ENCODE results near the gene TRAIP. TPM values are rescaled to one million over a fixed set of nuclear protein-coding genes. Genes with fewer than 3 reads are reported as not detected.
A peak's percentile ranks its signal among the peaks of the same experiment; 100 is the strongest.
"Not testable (repeated sequence)": the region's sequence is repeated elsewhere in the genome, so short reads cannot be mapped to it uniquely, and the experiment has no call there.

The TRAIP gene
- total RNA-seq, 1 donor from 2014 or later: 30.4 TPM

- Mint-ChIP-seq H3K27me3 (peaks cover 2% of the 10 kb centered on the region), H3K4me3 (peak overlapping the region; percentile 93), H3K27ac (peak overlapping the region; percentile 92), H3K36me3 (ENCODE audit: low read depth) (peaks cover 22% of the 10 kb centered on the region), H3K4me1 (peaks cover 28% of the 10 kb centered on the region), H3K9me3 (no peaks in the 10 kb centered on the region)
- intact Hi-C loops (cut with micrococcal nuclease): loop anchor here (1.0 to 5.0 kb wide), 5 partner anchors 17 to 452 kb away; partner anchors contain the start of genes APEH, DAG1, GNAI2 and MON1A
- no peak for DNase-seq
Measured at GRCh38 chr3:49785565-49786356, 70.6 kb downstream of the TRAIP start.

DNA sequence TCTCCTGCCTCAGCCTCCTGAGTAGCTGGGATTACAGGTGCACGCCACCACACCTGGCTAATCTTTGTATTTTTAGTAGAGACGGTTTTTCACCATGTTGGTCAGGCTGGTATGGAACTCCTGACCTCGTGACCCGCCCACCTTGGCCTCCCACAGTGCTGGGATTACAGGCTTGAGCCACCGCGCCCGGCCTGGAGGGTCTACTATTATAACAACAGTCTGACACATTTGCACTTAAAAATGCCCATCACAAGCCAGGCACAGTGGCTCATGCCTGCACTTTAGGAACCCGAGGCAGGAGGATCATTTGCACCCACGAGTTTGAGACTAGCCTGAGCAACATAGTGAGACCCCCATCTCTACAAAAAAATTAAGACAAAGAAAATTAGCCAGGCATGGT lies 74.1 kb downstream of the TRAIP start:
- DNase-seq; intact Hi-C loops (cut with micrococcal nuclease); H3K4me3 Mint-ChIP-seq; H3K27ac Mint-ChIP-seq; H3K27me3 Mint-ChIP-seq; H3K9me3 Mint-ChIP-seq: not testable (repeated sequence)
- H3K4me1 Mint-ChIP-seq: peaks cover 26% of the 10 kb centered on the region
- H3K36me3 Mint-ChIP-seq (ENCODE audit: low read depth): peaks cover 31% of the 10 kb centered on the region

GRCh38 chr3:49781415-49782199 lies 74.8 kb downstream of the TRAIP start:
- Mint-ChIP-seq H3K27ac (no peak overlapping the region), H3K36me3 (ENCODE audit: low read depth) (peaks cover 35% of the 10 kb centered on the region), H3K4me1 (peaks cover 22% of the 10 kb centered on the region), H3K9me3 (no peaks in the 10 kb centered on the region), H3K4me3 (no peak overlapping the region), H3K27me3 (no peaks in the 10 kb centered on the region)
- intact Hi-C loops (cut with micrococcal nuclease): no loop called here
- no peak for DNase-seq

- Mint-ChIP-seq H3K36me3 (ENCODE audit: low read depth) (peaks cover 36% of the 10 kb centered on the region), H3K4me1 (peaks cover 22% of the 10 kb centered on the region)
- H3K9me3 Mint-ChIP-seq; intact Hi-C loops (cut with micrococcal nuclease); H3K27me3 Mint-ChIP-seq; H3K27ac Mint-ChIP-seq; DNase-seq; H3K4me3 Mint-ChIP-seq: not testable (repeated sequence)
Measured at GRCh38 chr3:49780975-49781365, 75.4 kb downstream of the TRAIP start.

DNA sequence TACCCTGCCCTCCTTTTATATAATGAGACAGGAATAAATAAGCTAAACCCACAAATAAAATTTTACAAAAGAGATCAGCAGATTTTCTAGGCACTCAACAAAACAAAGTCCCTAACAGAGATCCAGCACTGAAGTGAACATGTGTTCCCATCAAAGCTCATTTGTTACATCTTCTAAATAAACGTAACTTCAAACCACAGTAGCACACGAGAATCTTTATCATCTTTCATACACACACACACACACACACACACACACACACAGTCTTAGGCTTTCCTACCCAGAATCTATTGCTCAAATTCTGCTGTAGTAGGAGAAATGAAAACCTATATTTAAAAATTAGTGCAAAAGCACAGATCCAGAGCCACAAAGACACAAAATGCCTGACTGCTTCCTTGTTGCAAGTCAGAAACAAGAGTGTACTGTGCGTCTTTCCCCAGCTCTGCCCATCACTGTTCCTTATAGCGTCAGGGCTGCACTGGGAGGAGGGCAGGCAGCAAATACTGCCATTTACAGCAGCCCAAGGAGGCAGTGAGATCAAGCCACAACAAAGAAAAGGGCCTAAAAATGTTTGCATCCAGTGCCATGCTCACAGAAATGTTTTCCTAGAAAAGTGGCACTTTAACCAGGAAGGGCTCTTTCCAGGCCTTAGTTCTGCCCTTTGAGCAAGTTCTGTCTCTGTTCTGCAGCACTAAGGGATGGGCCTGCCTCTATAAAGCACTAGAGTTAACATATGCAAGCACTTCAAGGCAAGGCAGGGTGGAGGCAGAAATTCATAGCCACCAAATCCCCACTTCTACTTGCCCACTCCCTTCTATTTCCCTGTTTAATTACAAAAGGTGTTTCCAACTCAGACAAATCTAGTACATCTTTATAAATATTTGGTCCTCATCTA lies 76.0 kb downstream of the TRAIP start:
- Mint-ChIP-seq H3K27me3 (no peaks in the 10 kb centered on the region), H3K27ac (no peak overlapping the region), H3K9me3 (no peaks in the 10 kb centered on the region), H3K36me3 (ENCODE audit: low read depth) (peaks cover 33% of the 10 kb centered on the region), H3K4me1 (peaks cover 18% of the 10 kb centered on the region), H3K4me3 (no peak overlapping the region)
- DNase-seq: no peak
- intact Hi-C loops (cut with micrococcal nuclease): no loop called here

DNA sequence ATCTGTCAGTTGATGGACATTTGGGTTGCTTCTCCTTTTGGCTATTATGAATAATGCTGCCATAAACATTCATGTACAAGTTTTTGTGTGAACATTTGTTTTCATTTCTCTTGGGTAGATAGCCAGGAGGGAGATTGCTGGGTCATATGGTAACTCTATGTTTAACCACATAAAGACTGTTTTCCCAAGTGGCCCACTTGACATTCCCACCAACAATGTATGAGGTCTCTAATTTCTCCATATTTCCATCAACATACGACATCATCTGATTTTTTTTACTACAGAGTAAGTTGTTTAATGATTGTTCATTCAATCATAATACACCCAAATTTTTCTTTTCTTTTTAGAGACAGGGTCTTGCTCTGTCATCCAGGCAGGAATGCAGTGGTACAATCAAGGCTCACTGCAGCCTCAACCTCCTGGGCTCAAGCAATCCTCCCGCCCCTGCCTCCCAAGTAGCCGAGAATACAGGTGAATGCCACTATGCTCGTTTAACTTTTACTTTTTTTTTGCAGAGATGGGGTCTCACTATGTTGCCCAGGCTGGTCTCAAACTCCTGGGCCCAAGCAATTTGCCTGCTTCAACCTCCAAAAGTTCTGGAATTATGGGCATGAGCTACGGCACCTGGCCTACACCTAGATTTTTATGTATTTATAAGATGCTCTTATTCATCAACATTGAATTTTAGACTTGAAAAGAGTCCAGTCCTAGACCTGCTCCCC lies 76.8 kb downstream of the TRAIP start:
- no peak overlapping the region for H3K4me3 Mint-ChIP-seq
- H3K9me3 Mint-ChIP-seq: no peaks in the 10 kb centered on the region
- no peak for DNase-seq
- peaks cover 13% of the 10 kb centered on the region for H3K4me1 Mint-ChIP-seq
- H3K27me3 Mint-ChIP-seq: no peaks in the 10 kb centered on the region
- H3K36me3 Mint-ChIP-seq (ENCODE audit: low read depth): peaks cover 30% of the 10 kb centered on the region
- intact Hi-C loops (cut with micrococcal nuclease): no loop called here
- H3K27ac Mint-ChIP-seq: no peak overlapping the region

Other genes starting within 250 kb of the TRAIP start
- gene APEH, start 182.2 kb downstream of the TRAIP start, total RNA-seq: 111 and 117 TPM in 2 replicates
- gene MST1, start 167.1 kb downstream of the TRAIP start, total RNA-seq: 7.5 and 7.6 TPM in 2 replicates
- gene RNF123, start 167.0 kb downstream of the TRAIP start, total RNA-seq: 42.0 and 45.6 TPM in 2 replicates
- gene AMIGO3, start 136.9 kb downstream of the TRAIP start, total RNA-seq: 0.21 TPM in 1 of 2 replicates, not detected in the other
- 43.5 and 45.8 TPM in 2 replicates for gene GMPPB, start 132.6 kb downstream of the TRAIP start, total RNA-seq
- 39.6 and 42.2 TPM in 2 replicates for gene IP6K1, start 70.0 kb downstream of the TRAIP start, total RNA-seq
- gene CDHR4, start 56.7 kb downstream of the TRAIP start, total RNA-seq: not detected in 2 replicates
- gene INKA1, start 53.3 kb downstream of the TRAIP start, total RNA-seq: 1.1 and 1.4 TPM in 2 replicates
- gene UBA7, start 42.6 kb downstream of the TRAIP start, total RNA-seq: 91.7 and 93.6 TPM in 2 replicates
- 1.2 and 1.6 TPM in 2 replicates for gene CAMKV, start 13.3 kb upstream of the TRAIP start, total RNA-seq
- 1.0 and 1.5 TPM in 2 replicates for gene MST1R, start 47.3 kb upstream of the TRAIP start, total RNA-seq
- gene MON1A, start 73.2 kb upstream of the TRAIP start, total RNA-seq: 15.1 and 16.3 TPM in 2 replicates
- gene RBM6, start 83.6 kb upstream of the TRAIP start, total RNA-seq: 95.3 and 100 TPM in 2 replicates
- gene RBM5, start 232.4 kb upstream of the TRAIP start, total RNA-seq: 154 and 161 TPM in 2 replicates

All from activated CD4-positive, alpha-beta T cell treated with anti-CD3 and anti-CD28 coated beads, Interleukin-2, amount 10 ng/mL, durations not matched to agents 24 days and 14 days (primary cell).